GM12873 (cell line): ENCODE data around the gene SPRR4.

Experiments used
- TF ChIP-seq, protein P1 (sequence below): IDR thresholded peaks from 2 replicates; pipeline ENCODE4 v1.5.1; 2012; ENCODE audit warnings: low read depth, mild to moderate bottlenecking, moderate library complexity, low read length, control low read depth; ENCODE audit not compliant: insufficient read depth; ENCODE audit errors: missing control alignments

The SPRR4 gene

DNA sequence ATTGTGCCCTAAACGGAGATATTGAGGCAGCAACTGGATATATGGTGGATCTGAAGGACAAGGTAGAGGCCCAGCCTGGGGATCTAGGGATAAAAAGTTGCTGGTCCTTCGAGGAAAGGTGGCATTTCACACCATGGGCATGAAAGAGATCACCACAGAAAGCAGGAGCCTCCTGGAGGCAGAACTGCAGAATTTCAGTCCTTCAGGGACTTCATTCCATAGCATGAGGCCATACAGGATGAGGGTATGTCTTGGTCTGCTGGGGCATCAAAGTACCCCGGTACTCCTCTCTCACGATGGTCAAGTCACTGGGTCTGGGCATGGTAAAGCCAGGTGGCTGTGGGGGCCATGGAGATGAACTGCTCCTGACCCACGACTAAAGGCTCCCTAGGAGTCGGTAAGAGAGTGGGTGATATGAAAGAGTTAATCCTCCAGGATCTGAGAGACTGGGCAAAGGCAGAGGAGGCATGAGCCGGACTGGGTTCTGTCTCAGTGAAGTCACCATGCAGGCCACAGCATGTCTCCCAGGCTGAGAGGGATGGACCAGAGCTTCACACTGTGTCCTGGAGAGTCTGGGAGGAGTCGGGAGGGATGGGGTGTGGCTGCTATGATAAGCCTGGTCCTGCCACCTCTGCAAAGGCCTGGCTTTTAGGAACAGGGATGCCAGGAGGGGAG, 29.3 kb upstream of the SPRR4 start:
- TF ChIP-seq, protein P1, sequence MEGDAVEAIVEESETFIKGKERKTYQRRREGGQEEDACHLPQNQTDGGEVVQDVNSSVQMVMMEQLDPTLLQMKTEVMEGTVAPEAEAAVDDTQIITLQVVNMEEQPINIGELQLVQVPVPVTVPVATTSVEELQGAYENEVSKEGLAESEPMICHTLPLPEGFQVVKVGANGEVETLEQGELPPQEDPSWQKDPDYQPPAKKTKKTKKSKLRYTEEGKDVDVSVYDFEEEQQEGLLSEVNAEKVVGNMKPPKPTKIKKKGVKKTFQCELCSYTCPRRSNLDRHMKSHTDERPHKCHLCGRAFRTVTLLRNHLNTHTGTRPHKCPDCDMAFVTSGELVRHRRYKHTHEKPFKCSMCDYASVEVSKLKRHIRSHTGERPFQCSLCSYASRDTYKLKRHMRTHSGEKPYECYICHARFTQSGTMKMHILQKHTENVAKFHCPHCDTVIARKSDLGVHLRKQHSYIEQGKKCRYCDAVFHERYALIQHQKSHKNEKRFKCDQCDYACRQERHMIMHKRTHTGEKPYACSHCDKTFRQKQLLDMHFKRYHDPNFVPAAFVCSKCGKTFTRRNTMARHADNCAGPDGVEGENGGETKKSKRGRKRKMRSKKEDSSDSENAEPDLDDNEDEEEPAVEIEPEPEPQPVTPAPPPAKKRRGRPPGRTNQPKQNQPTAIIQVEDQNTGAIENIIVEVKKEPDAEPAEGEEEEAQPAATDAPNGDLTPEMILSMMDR: peak; percentile 5

DNA sequence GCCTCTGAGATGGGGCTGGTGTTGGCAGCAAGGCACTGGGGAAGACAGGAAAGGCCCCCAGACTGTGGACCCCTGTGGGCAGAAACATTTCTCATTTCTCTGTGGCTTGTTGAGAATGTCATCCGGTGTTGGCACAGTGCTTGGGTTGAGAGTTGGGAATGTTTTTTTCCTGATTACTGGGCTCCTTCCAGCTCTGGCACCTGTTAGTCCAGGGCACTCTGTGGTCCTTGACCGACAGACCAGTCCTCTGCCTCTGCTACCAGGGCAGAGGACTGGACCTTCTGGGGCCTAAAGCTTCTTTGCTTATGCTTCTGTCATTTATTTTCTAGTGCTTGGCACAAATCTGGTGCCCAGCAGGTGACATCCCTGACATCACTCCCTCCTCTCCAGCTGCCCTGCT, 28.3 kb upstream of the SPRR4 start:
- TF ChIP-seq, protein P1: no peak

DNA sequence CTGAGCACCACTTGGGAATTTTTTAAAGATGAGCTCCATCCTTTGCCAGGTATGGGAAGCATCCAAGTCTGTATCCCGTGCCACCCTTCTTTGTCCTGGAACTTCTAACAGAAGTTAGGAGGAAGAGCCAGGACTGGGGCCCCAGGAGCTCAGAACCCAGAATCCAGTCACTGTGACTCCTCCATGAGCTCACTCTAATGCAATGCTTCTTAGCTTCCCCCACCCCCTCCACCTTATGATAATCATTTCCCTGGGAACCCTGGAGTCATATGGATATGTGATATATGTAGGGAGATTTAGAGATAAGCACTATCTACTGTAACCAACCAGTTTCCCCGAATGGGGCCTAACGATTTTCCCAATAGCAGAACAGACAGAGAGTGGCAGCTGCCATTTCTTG, 24.2 kb upstream of the SPRR4 start:
- TF ChIP-seq, protein P1: no peak

DNA sequence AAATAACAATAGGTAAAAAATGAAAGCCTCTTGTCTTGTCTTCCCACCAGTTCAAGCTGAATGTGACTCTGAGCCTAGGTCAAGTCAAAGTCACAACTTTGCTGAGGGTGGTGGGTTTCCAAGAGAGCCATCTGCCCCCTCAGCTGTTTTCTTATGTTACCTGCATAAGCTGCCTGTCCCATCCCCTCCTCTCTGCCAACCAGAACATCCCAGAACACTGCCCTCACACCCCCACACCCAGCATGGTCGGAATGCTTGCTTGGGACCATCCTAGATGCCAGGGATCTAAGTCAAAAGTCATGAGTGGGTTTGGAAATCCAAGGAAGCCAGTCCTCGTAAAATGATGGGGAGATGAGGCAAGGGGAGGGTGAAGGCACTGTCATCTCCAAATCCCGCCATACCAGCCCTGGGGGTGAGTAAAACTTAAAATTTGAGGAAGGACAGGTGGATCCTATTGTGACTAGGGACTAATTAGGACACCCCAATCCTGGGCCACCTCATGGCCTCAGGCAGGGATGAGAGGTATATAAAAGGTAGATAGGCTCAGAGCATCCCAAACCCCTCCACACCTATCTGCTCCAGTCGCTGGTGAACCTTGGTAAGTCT, 23.7 kb upstream of the SPRR4 start, which contains the start of gene SPRR5:
TSS of gene SPRR5 (plus strand) at position 556 of the 606 bp plus-strand sequence. CDS start 1,349 bp downstream, outside the sequence.
- TF ChIP-seq, protein P1: no peak

DNA sequence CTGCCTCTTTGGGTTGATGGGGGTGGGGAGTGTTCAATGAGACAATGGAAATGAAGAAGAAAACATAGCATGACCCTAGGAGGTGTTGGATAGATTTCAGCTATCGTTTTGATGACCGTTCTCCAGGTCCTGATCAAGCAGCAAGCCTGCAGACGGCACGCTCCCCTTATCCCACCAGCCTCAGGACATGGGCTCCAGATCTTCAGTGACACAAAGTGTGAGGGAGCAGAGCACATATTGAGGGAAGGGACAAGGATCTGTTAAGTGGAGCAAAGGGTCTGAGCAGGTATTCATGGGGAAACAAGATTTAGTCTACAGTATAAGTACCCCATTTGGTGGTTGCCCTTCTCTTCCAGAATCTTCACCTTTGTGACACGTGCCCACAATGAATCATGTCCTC, 18.7 kb upstream of the SPRR4 start:
- TF ChIP-seq, protein P1: no peak

DNA sequence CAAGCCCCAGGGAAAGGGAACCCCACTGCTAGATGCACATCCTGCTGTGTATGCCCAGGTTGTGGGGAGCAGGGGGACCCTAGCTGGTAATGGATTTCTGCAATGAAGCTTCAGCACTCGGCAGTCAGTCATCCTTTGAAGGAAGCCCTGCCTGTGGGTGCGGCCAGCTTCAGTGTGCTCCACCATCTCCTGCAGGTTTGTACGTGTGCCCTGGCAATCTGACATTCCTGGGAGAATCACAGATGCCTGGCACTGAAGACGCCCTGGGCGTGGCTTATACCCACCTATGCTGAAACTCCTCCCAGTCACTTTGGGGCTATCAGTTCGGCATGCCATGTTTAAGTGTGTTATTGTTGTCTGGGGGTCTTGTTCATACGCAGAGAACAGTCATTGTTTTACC, 16.7 kb upstream of the SPRR4 start:
- TF ChIP-seq, protein P1: no peak

DNA sequence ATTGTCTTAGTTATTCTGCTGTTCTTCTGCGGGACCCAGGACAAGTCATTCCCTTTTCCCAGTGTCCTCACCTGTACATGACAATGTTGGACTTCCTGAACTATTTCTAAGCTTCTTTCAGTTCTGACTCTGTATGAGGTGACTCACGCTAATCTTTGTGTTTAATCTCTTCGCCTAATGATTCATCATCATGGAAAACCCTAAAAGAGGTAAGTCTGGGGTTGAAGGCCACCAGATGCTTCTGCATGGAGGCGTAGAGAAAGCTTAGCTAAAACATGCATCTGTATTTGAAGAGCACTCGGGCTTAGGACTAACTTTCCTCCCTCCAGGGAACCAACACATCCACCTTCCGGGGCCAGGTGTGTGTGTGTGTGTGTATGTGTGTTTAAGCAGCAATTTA, 16.0 kb upstream of the SPRR4 start:
- TF ChIP-seq, protein P1: no peak
